Measurements from ENCODE around the gene PCDH15. TPM values are rescaled to one million over a fixed set of nuclear protein-coding genes. Genes with fewer than 3 reads are reported as not detected.

Gene PCDH15
- total RNA-seq, 2 donors from 2014 or later: 0.58 to 0.95 TPM

- H3K36me3 ChIP-seq (ENCODE audit: control insufficient read depth, insufficient read depth, low read length): no peaks in the 10 kb centered on the region
- H3K4me1 Mint-ChIP-seq: no peaks in the 10 kb centered on the region
- no peak overlapping the region for H3K9ac ChIP-seq (ENCODE audit: extremely low read depth, low read length, poor library complexity, severe bottlenecking)
- no peaks in the 10 kb centered on the region for H3K9me3 Mint-ChIP-seq
- H3K4me3 Mint-ChIP-seq: no peak overlapping the region
- no peaks in the 10 kb centered on the region for H3K36me3 Mint-ChIP-seq (ENCODE audit: low read depth)
- no peak overlapping the region for H3K4me3 ChIP-seq (ENCODE audit: low read length)
- H3K27me3 Mint-ChIP-seq (ENCODE audit: insufficient read depth): no peaks in the 10 kb centered on the region
- no peaks in the 10 kb centered on the region for H3K9me3 ChIP-seq (ENCODE audit: control insufficient read depth, low read length)
- H3K27ac ChIP-seq (ENCODE audit: low read depth, low read length): no peak overlapping the region
- H3K4me1 ChIP-seq (ENCODE audit: control insufficient read depth, insufficient read depth, low read length): no peaks in the 10 kb centered on the region
- no peak for TF ChIP-seq CTCF (conservative IDR thresholded peaks at IDR 0.05)
- no peak for DNase-seq
- no peaks in the 10 kb centered on the region for H3K27me3 ChIP-seq (ENCODE audit: control insufficient read depth, insufficient read depth, low read length, poor library complexity, severe bottlenecking)
- no peak overlapping the region for H3K27ac Mint-ChIP-seq
Observed at GRCh38 chr10:54660397-54660796, 140.6 kb downstream of the PCDH15 start.

DNA sequence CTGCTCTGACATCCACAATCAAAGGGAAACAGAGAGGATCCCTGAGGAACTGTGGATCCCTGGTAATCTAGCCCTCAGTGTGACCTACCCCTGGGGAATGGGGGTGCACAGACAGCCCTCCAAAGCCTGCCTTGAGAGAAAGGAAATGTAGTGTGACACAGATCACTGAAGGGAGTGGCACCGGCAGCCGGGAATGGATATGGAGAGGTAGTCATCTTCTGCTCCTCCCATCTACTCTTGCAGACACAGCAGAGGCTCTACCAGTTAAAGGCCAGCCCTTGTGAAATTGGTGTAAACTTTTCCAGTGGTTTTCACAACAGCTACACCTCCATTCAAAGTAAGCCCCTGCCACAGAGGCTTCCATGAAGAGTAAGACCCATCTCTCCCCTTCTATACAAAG is 144.4 kb downstream of the PCDH15 start:
- Histone ChIP-seq H3K36me3 (ENCODE audit: control insufficient read depth, insufficient read depth, low read length) (no peaks in the 10 kb centered on the region), H3K9ac (ENCODE audit: extremely low read depth, low read length, poor library complexity, severe bottlenecking) (no peak overlapping the region), H3K9me3 (ENCODE audit: control insufficient read depth, low read length) (no peaks in the 10 kb centered on the region), H3K4me1 (ENCODE audit: control insufficient read depth, insufficient read depth, low read length) (no peaks in the 10 kb centered on the region), H3K27ac (ENCODE audit: low read depth, low read length) (no peak overlapping the region), H3K4me3 (ENCODE audit: low read length) (no peak overlapping the region), H3K27me3 (ENCODE audit: control insufficient read depth, insufficient read depth, low read length, poor library complexity, severe bottlenecking) (no peaks in the 10 kb centered on the region)
- 100% methylated on average over 2 of the region's 2 CpGs for WGBS, 2 experiments (ENCODE audit: insufficient coverage in 1 of 2, insufficient read length in 1 of 2)
- no peak for TF ChIP-seq CTCF (conservative IDR thresholded peaks at IDR 0.05)
- Mint-ChIP-seq H3K27me3 (ENCODE audit: insufficient read depth) (no peaks in the 10 kb centered on the region), H3K27ac (no peak overlapping the region), H3K4me3 (no peak overlapping the region), H3K9me3 (no peaks in the 10 kb centered on the region), H3K36me3 (ENCODE audit: low read depth) (no peaks in the 10 kb centered on the region), H3K4me1 (peaks cover 6% of the 10 kb centered on the region)
- DNase-seq: no peak

GRCh38 chr10:54653518-54653917 is 147.5 kb downstream of the PCDH15 start:
- no peak overlapping the region for H3K27ac Mint-ChIP-seq
- DNase-seq: no peak
- 87 to 92% methylated on average over 2 of the region's 2 CpGs for WGBS, 2 experiments (ENCODE audit: insufficient coverage in 1 of 2, insufficient read length in 1 of 2)
- no peaks in the 10 kb centered on the region for H3K27me3 Mint-ChIP-seq (ENCODE audit: insufficient read depth)
- Histone ChIP-seq H3K9ac (ENCODE audit: extremely low read depth, low read length, poor library complexity, severe bottlenecking) (no peak overlapping the region), H3K4me3 (ENCODE audit: low read length) (no peak overlapping the region), H3K27ac (ENCODE audit: low read depth, low read length) (no peak overlapping the region), H3K9me3 (ENCODE audit: control insufficient read depth, low read length) (no peaks in the 10 kb centered on the region), H3K36me3 (ENCODE audit: control insufficient read depth, insufficient read depth, low read length) (no peaks in the 10 kb centered on the region), H3K4me1 (ENCODE audit: control insufficient read depth, insufficient read depth, low read length) (no peaks in the 10 kb centered on the region), H3K27me3 (ENCODE audit: control insufficient read depth, insufficient read depth, low read length, poor library complexity, severe bottlenecking) (no peaks in the 10 kb centered on the region)
- no peaks in the 10 kb centered on the region for H3K9me3 Mint-ChIP-seq
- H3K36me3 Mint-ChIP-seq (ENCODE audit: low read depth): no peaks in the 10 kb centered on the region
- peaks cover 6% of the 10 kb centered on the region for H3K4me1 Mint-ChIP-seq
- H3K4me3 Mint-ChIP-seq: no peak overlapping the region
- no peak for TF ChIP-seq CTCF (conservative IDR thresholded peaks at IDR 0.05)

All from endodermal cell (in vitro differentiated cells).